Vagina (tissue), 2 donors: Measurements from ENCODE around the gene BLOC1S5.

Experiments used
- CTCF ChIP-seq, 3 experiments: fragments of 450-650 bp in 2 of 3; fragments of 200-600 bp in 1 of 3; sonication (generic) in 1 of 3; IDR thresholded peaks; one replicate each; pipeline ENCODE4 v1.5.1; 2017 to 2019; ENCODE audit warnings: antibody characterized with exemption in 3 of 3, mild to moderate bottlenecking in 2 of 3, moderate library complexity in 2 of 3
- POLR2A ChIP-seq, 2 donors: fragments of 450-650 bp; IDR thresholded peaks; one replicate each; pipeline ENCODE4 v1.6.1; 2017; ENCODE audit warnings: antibody characterized with exemption in 2 of 2, mild to moderate bottlenecking in 2 of 2, moderate library complexity in 2 of 2
- POLR2AphosphoS5 ChIP-seq, 2 donors: sonication (generic); formaldehyde crosslinking; IDR thresholded peaks; one replicate each; pipeline ENCODE4 v1.9.0; 2017; ENCODE audit warnings: antibody characterized with exemption in 2 of 2, mild to moderate bottlenecking in 2 of 2, low read depth in 1 of 2; ENCODE audit not compliant: insufficient read depth in 1 of 2

- TF ChIP-seq CTCF (IDR thresholded peaks at IDR 0.05) (no peak), POLR2A (IDR thresholded peaks at IDR 0.05) (no peak), POLR2AphosphoS5 (IDR thresholded peaks at IDR 0.05; ENCODE audit: insufficient read depth in 1 of 2, low read depth in 1 of 2) (no peak)
Measured at GRCh38 chr6:7979831-7980230, 84.4 kb downstream of the BLOC1S5 start.
